ENCODE measurements around the gene ZNF441. TPM values are rescaled to one million over a fixed set of nuclear protein-coding genes. Genes with fewer than 3 reads are reported as not detected.

The ZNF441 gene
- total RNA-seq, 1 donor from 2014 or later = 6.4 TPM

DNA sequence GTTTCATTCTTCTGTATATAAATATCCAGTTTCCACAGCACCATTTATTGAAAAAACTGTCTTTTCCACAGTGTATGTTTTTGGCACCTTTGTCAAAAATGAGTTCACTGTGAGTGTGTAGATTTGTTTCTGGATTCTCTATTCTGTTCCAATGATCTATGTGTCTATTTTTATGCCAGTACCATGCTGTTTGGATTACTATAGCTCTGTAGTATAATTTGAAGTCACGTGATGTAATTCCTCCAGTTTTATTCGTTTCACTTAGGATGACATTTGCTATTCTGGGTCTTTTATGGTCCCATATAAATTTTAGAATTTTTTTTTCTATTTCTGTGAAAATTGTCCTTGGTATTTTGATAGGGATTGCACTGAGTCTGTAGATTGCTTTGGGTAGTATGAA lies 17.0 kb upstream of the ZNF441 start:
- no peak overlapping the region for H3K4me3 Mint-ChIP-seq (ENCODE audit: unreplicated experiment)
- TF ChIP-seq, protein P1, sequence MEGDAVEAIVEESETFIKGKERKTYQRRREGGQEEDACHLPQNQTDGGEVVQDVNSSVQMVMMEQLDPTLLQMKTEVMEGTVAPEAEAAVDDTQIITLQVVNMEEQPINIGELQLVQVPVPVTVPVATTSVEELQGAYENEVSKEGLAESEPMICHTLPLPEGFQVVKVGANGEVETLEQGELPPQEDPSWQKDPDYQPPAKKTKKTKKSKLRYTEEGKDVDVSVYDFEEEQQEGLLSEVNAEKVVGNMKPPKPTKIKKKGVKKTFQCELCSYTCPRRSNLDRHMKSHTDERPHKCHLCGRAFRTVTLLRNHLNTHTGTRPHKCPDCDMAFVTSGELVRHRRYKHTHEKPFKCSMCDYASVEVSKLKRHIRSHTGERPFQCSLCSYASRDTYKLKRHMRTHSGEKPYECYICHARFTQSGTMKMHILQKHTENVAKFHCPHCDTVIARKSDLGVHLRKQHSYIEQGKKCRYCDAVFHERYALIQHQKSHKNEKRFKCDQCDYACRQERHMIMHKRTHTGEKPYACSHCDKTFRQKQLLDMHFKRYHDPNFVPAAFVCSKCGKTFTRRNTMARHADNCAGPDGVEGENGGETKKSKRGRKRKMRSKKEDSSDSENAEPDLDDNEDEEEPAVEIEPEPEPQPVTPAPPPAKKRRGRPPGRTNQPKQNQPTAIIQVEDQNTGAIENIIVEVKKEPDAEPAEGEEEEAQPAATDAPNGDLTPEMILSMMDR (IDR thresholded peaks at IDR 0.05) = no peak
- no peaks in the 10 kb centered on the region for H3K4me1 Mint-ChIP-seq (ENCODE audit: unreplicated experiment)

DNA sequence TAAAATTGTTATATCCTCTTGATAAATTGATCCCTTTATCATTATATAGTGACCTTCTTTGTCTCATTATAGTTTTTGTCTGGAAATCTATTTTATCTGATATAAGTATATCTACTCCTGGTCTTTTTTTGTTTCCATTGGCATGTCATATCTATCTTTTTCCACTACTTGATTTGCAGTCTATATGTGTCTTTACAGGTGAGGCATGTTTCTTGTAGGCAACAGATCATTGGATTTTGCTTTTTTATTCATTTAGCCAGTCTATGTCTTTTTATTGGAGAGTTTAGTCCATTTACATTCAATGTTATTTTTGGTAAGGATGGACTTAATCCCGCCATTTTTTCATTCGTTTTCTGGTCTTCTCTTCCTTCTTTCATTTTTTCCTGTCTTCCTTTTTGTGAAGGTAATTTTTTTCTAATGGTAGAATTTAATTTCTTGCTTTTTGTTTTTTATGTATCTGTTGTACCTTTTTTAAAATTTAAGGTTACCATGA lies 14.5 kb upstream of the ZNF441 start:
- H3K36me3 Mint-ChIP-seq (ENCODE audit: unreplicated experiment) = peaks cover 7% of the 10 kb centered on the region
- TF ChIP-seq, protein P1 (IDR thresholded peaks at IDR 0.05) = no peak
- peaks cover 57% of the 10 kb centered on the region for H3K9me3 Mint-ChIP-seq (ENCODE audit: unreplicated experiment)

More for the DNA sequence above, 17.0 kb upstream of the ZNF441 start:
- Mint-ChIP-seq H3K27me3 (ENCODE audit: unreplicated experiment) (peaks cover 18% of the 10 kb centered on the region), H3K27ac (ENCODE audit: unreplicated experiment) (no peak overlapping the region), H3K36me3 (ENCODE audit: unreplicated experiment) (peaks cover 8% of the 10 kb centered on the region), H3K9me3 (ENCODE audit: unreplicated experiment) (peaks cover 50% of the 10 kb centered on the region)
- DNase-seq (ENCODE audit: extremely low spot score, unreplicated experiment) = no peak

DNA sequence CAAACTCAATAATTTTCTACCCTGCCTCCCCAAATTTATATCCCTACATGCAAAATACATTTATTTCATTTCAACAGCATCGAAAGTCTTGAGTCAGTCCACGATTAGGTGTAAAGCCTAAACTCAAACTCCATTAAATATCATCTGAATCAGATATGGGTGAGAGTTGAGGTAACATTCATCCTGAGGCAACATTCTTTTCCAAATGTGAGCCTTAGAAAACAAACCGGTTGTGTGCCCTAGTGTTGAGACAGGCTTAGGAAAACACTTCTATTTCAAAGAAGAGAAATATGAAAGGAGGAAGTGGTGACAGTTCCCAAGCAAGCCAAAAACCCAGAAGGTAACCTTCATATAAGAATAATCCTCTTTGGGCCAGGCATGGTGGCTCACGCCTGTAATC lies 12.1 kb upstream of the ZNF441 start:
- no peaks in the 10 kb centered on the region for H3K4me1 Mint-ChIP-seq (ENCODE audit: unreplicated experiment)
- peaks cover 44% of the 10 kb centered on the region for H3K9me3 Mint-ChIP-seq (ENCODE audit: unreplicated experiment)
- peaks cover 15% of the 10 kb centered on the region for H3K27me3 Mint-ChIP-seq (ENCODE audit: unreplicated experiment)
- DNase-seq (ENCODE audit: extremely low spot score, unreplicated experiment) = no peak
- no peak overlapping the region for H3K27ac Mint-ChIP-seq (ENCODE audit: unreplicated experiment)
- H3K4me3 Mint-ChIP-seq (ENCODE audit: unreplicated experiment) = no peak overlapping the region
- TF ChIP-seq, protein P1 (IDR thresholded peaks at IDR 0.05) = no peak
- H3K36me3 Mint-ChIP-seq (ENCODE audit: unreplicated experiment) = peaks cover 4% of the 10 kb centered on the region

More for the DNA sequence above, 14.5 kb upstream of the ZNF441 start:
- Mint-ChIP-seq H3K4me3 (ENCODE audit: unreplicated experiment) (no peak overlapping the region), H3K27me3 (ENCODE audit: unreplicated experiment) (peaks cover 18% of the 10 kb centered on the region), H3K27ac (ENCODE audit: unreplicated experiment) (no peak overlapping the region), H3K4me1 (ENCODE audit: unreplicated experiment) (no peaks in the 10 kb centered on the region)
- no peak for DNase-seq (ENCODE audit: extremely low spot score, unreplicated experiment)

DNA sequence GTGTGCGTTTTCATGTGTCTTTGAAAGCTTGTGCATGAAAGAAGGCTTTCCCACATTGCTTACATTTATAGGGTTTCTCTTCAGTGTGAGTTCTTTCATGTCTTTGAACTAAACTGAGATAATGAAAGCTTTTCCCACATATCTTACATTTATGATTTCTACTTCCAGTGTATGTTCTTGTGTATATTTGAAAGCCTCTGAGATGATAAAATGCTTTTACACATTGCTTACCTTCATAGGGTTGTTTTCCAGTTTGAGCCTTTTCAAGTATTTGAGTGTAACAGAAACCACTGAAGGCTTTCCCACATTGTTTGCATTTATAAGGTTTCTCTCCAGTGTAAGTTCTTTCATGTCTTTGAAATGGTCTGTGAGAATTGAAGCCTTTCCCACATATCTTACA lies 9.8 kb upstream of the ZNF441 start:
- H3K4me1 Mint-ChIP-seq (ENCODE audit: unreplicated experiment) = no peaks in the 10 kb centered on the region

DNA sequence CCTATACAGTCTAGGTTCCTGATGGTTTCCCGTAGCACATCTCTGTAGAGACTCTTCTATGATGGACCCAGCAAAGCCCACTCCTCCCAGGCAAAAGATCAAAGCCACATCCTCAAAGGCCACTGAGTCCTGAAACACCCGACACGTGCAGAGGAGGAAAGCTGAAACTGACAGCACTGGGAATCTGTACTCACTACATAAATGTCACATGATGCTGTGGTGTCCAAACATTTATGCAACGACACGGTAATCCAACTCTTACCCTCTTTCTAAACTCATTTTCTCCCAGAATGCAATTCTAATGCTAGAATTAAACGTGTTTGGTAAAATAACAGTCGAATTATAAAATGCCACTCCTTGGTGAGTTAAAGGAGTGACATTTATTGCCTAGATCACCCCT lies 7.0 kb upstream of the ZNF441 start:
- DNase-seq (ENCODE audit: extremely low spot score, unreplicated experiment) = no peak
- H3K36me3 Mint-ChIP-seq (ENCODE audit: unreplicated experiment) = no peaks in the 10 kb centered on the region
- no peak overlapping the region for H3K4me3 Mint-ChIP-seq (ENCODE audit: unreplicated experiment)
- H3K27me3 Mint-ChIP-seq (ENCODE audit: unreplicated experiment) = peaks cover 11% of the 10 kb centered on the region
- TF ChIP-seq, protein P1 (IDR thresholded peaks at IDR 0.05) = no peak
- H3K9me3 Mint-ChIP-seq (ENCODE audit: unreplicated experiment) = peaks cover 24% of the 10 kb centered on the region
- H3K4me1 Mint-ChIP-seq (ENCODE audit: unreplicated experiment) = no peaks in the 10 kb centered on the region
- no peak overlapping the region for H3K27ac Mint-ChIP-seq (ENCODE audit: unreplicated experiment)

More for the DNA sequence above, 9.8 kb upstream of the ZNF441 start:
- Mint-ChIP-seq H3K9me3 (ENCODE audit: unreplicated experiment) (peaks cover 23% of the 10 kb centered on the region), H3K36me3 (ENCODE audit: unreplicated experiment) (peaks cover 4% of the 10 kb centered on the region), H3K27ac (ENCODE audit: unreplicated experiment) (no peak overlapping the region), H3K4me3 (ENCODE audit: unreplicated experiment) (no peak overlapping the region), H3K27me3 (ENCODE audit: unreplicated experiment) (peaks cover 4% of the 10 kb centered on the region)
- DNase-seq (ENCODE audit: extremely low spot score, unreplicated experiment) = no peak
- TF ChIP-seq, protein P1 (IDR thresholded peaks at IDR 0.05) = no peak
